GM12878 (cell line): ENCODE results near the gene NHERF2. TPM values are rescaled to one million over a fixed set of nuclear protein-coding genes. Genes with fewer than 3 reads are reported as not detected.

Source experiments
- ATAC-seq: fragments of 200-7000 bp; cut with Tn5 transposase; 3 replicates; pipeline ENCODE4 v1.9.1; 2020; ENCODE audit warnings: mild to moderate bottlenecking, moderate library complexity
- BruUV-seq: library from RNA; stranded (reverse); fragments of 400-500 nt; replicated peaks from 2 replicates; lab custom pipeline; 2021; lab: Mats Ljungman, UMichigan
- CTCF ChIA-PET: fragments of 300-600 bp; sonication (Branson Sonifier 250); formaldehyde crosslinking; extraction: SDS; loops from one replicate; lab custom pipeline; 2021; ENCODE audit warnings: inconsistent platforms; lab: Yijun Ruan, JAX
- POLR2A ChIA-PET: fragments of 350-600 bp; formaldehyde crosslinking; extraction: SDS; loops from one replicate; lab custom pipeline; 2021; ENCODE audit warnings: inconsistent platforms; lab: Charles Lee
- RAD21 ChIA-PET: fragments of 300-600 bp; sonication (Branson Sonifier 250); formaldehyde crosslinking; loops from one replicate; lab custom pipeline; 2023; ENCODE audit warnings: antibody characterized with exemption; ENCODE audit not compliant: unreplicated experiment; lab: Charles Lee
- SMC1A ChIA-PET: fragments of 300-600 bp; sonication (Branson Sonifier 250); formaldehyde crosslinking; loops from one replicate; lab custom pipeline; 2023; ENCODE audit not compliant: unreplicated experiment, uncharacterized antibody; lab: Charles Lee
- DNase-seq: peaks from one replicate; pipeline ENCODE4 v3.0.0-alpha.2; 2011; ENCODE audit warnings: low read depth, low spot score
- FAIRE-seq: peaks from 3 replicates; lab custom pipeline; 2011; peaks lifted over from hg19 to GRCh38; lab: Jason Lieb, UNC
- H2AFZ ChIP-seq: 2 replicates; pipeline ENCODE4 v1.6.0; 2011; ENCODE audit warnings: low read depth, low read length, control low read depth; ENCODE audit not compliant: control insufficient read depth
- H3K27ac ChIP-seq: 2 replicates; pipeline ENCODE4 v1.5.1; 2011; ENCODE audit warnings: control low read depth; ENCODE audit not compliant: control insufficient read depth, insufficient read depth
- H3K27me3 ChIP-seq, 2 experiments: replicated peaks in 1 of 2; 2 replicates each; pipeline versions ENCODE4 v1.6.0 to v1.6.1; 2011; ENCODE audit warnings: low read length in 1 of 2; ENCODE audit not compliant: control insufficient read depth in 2 of 2, insufficient read depth in 2 of 2
- H3K36me3 ChIP-seq, 2 experiments: 2 replicates each; pipeline ENCODE4 v1.5.1; 2011; ENCODE audit warnings: low read length in 1 of 2; ENCODE audit not compliant: control insufficient read depth in 2 of 2, insufficient read depth in 2 of 2
- H3K4me1 ChIP-seq: 2 replicates; pipeline ENCODE4 v1.6.1; 2011; ENCODE audit warnings: mild to moderate bottlenecking, low read length, moderate library complexity, mixed read lengths; ENCODE audit not compliant: control insufficient read depth, insufficient read depth
- H3K4me2 ChIP-seq: 2 replicates; pipeline ENCODE4 v1.6.0; 2011; ENCODE audit warnings: control low read depth; ENCODE audit not compliant: control insufficient read depth, insufficient read depth
- H3K4me3 ChIP-seq: fragments of 200-600 bp; sonication (generic); 2 replicates; pipeline ENCODE4 v1.5.1; 2016
- H3K79me2 ChIP-seq: 2 replicates; pipeline ENCODE4 v1.6.0; 2011; ENCODE audit warnings: low read length; ENCODE audit not compliant: control insufficient read depth, insufficient read depth
- H3K9ac ChIP-seq: 2 replicates; pipeline ENCODE4 v1.8.0; 2011; ENCODE audit warnings: low read length, control low read depth, mixed read lengths; ENCODE audit not compliant: control insufficient read depth, insufficient read depth
- H3K9me3 ChIP-seq: replicated peaks from 3 replicates; pipeline ENCODE4 v1.5.1; 2011; ENCODE audit warnings: mild to moderate bottlenecking, low read length; ENCODE audit not compliant: control insufficient read depth, insufficient read depth
- H4K20me1 ChIP-seq: 2 replicates; pipeline ENCODE4 v1.6.0; 2011; ENCODE audit not compliant: control insufficient read depth, insufficient read depth
- CREB1 ChIP-seq: IDR thresholded peaks from 2 replicates; pipeline ENCODE4 v1.6.1; 2012; ENCODE audit warnings: low read depth, mild to moderate bottlenecking, inconsistent platforms
- KAT2A ChIP-seq: conservative IDR thresholded peaks from 2 replicates; pipeline ENCODE4 v1.6.1; 2011; ENCODE audit warnings: low read depth, low read length; ENCODE audit not compliant: control insufficient read depth
- PBX3 ChIP-seq: IDR thresholded peaks from 2 replicates; pipeline ENCODE4 v1.6.1; 2011; ENCODE audit warnings: mild to moderate bottlenecking, low read depth, low read length, moderate library complexity; ENCODE audit not compliant: insufficient replicate concordance
- SIX5 ChIP-seq: IDR thresholded peaks from 2 replicates; pipeline ENCODE4 v1.6.1; 2011; ENCODE audit warnings: mild to moderate bottlenecking, low read depth, low read length, moderate library complexity; ENCODE audit not compliant: severe bottlenecking
- SPI1 ChIP-seq: IDR thresholded peaks from 2 replicates; pipeline ENCODE4 v1.6.1; 2011; ENCODE audit warnings: low read depth, mild to moderate bottlenecking, low read length, moderate library complexity, borderline replicate concordance; ENCODE audit not compliant: insufficient read depth
- USF1 ChIP-seq: IDR thresholded peaks from 2 replicates; pipeline ENCODE4 v1.6.1; 2011; ENCODE audit warnings: borderline replicate concordance, low read depth, mild to moderate bottlenecking, moderate library complexity, mixed read lengths, low read length; ENCODE audit not compliant: insufficient read depth; ENCODE audit errors: extremely low read length
- USF2 ChIP-seq: IDR thresholded peaks from 2 replicates; pipeline ENCODE4 v1.6.1; 2011; ENCODE audit warnings: low read depth, low read length, improper control_type of control experiment, borderline replicate concordance
- ZNF217 ChIP-seq: fragments of 450-650 bp; IDR thresholded peaks from 2 replicates; pipeline ENCODE4 v1.6.1; 2017; ENCODE audit warnings: antibody characterized with exemption, mild to moderate bottlenecking
- WGBS: methylation state at CpG from one replicate; pipeline ENCODE4 v1.1.6; 2016; ENCODE audit warnings: low lambda C conversion rate; ENCODE audit not compliant: insufficient replicate concordance, insufficient coverage; ENCODE audit errors: missing lambda C conversion rate; 5-methylcytosine and 5-hydroxymethylcytosine counted together
- in situ Hi-C: fragments of 300-500 bp; cut with MboI; formaldehyde crosslinking; loops from 9 replicates; pipeline ENCODE4 v1.14.3; 2018; ENCODE audit warnings: mixed read lengths
- intact Hi-C: fragments of 100-400 bp; cut with micrococcal nuclease; formaldehyde crosslinking; loops from one replicate; pipeline ENCODE4 v1.14.2; 2022; ENCODE audit not compliant: unreplicated experiment
- polyA plus RNA-seq, 11 experiments: library from polyadenylated mRNA; depleted of rRNA in 4 of 11; unstranded in 6 of 11; stranded (reverse) in 5 of 11; fragments of >200 nt; fragmentation: Nextera tagmentation in 4 of 11; fragmentation: Illumina TruSeq in 1 of 11; extraction: Ambion mirVana in 4 of 11; extraction: Trizol in 1 of 11; gene quantifications; 1 replicate in 1 of 11; 2 replicates in 10 of 11; pipeline versions ENCODE4 v1.2.1 to v1.2.3, GENCODE V29; 2011 to 2016; ENCODE audit warnings: inconsistent platforms in 2 of 11, missing spikeins in 2 of 11, low read depth in 1 of 11
- total RNA-seq, 4 experiments: library from RNA; depleted of rRNA in 3 of 4; stranded (reverse); fragments of >200 nt in 3 of 4; fragmentation: Illumina TruSeq in 1 of 4; extraction: Trizol in 1 of 4; gene quantifications; 2 replicates each; pipeline versions ENCODE4 v1.2.1 to v1.2.3, GENCODE V29; 2013 to 2021

The NHERF2 gene
- total and polyA plus RNA-seq, 10 of the 15 experiments (the other 5 are each of a cell fraction or from before 2014, with no cell fraction given): 0.05 to 0.31 (median 0.08) TPM; not detected in 4

GRCh38 chr16:2036200-2036966 lies 9.7 kb downstream of the NHERF2 start:
- CTCF ChIA-PET: interaction anchor here (1.0 kb wide), 1 partner anchor 14 kb away, joined by 3 read pairs; no protein-coding TSS in a partner anchor
- ATAC-seq: no peak

More at GRCh38 chr16:2036200-2036966, 9.7 kb downstream of the NHERF2 start:
- WGBS: 75% methylated on average over 47 of the region's 47 CpGs
- FAIRE-seq (no peak), DNase-seq (no peak)
- H3K36me3 ChIP-seq: no peaks in the 10 kb centered on the region
- H3K4me3 ChIP-seq: no peak overlapping the region
- ChIA-PET SMC1A (no interaction called here), POLR2A (no interaction called here), RAD21 (no interaction called here)
- H3K9ac ChIP-seq: no peak overlapping the region
- H3K4me1 ChIP-seq: no peaks in the 10 kb centered on the region
- BruUV-seq: no TSS peak
- no peaks in the 10 kb centered on the region for H4K20me1 ChIP-seq
- H3K9me3 ChIP-seq: no peaks in the 10 kb centered on the region
- in situ Hi-C loops: no loop called here
- no peaks in the 10 kb centered on the region for H3K27me3 ChIP-seq
- no peaks in the 10 kb centered on the region for H3K79me2 ChIP-seq
- no peak overlapping the region for H3K27ac ChIP-seq
- intact Hi-C loops: no loop called here
- H3K4me2 ChIP-seq: no peak overlapping the region
- no peak overlapping the region for H2AFZ ChIP-seq
- TF ChIP-seq SPI1 (no peak), KAT2A (no peak), SIX5 (no peak), CREB1 (no peak), PBX3 (no peak), USF1 (no peak), USF2 (no peak), ZNF217 (no peak)
